KMS-11 (cell line): Measurements from ENCODE around the gene PRKCE.

ENCODE experiments used
- H2AFZ ChIP-seq: fragments of 200-600 bp; sonication (generic); 2 replicates; pipeline ENCODE4 v1.6.1; 2016; ENCODE audit warnings: antibody characterized with exemption, mixed run types, low read depth
- H3K27ac ChIP-seq: fragments of 200-600 bp; sonication (generic); 2 replicates; pipeline ENCODE4 v1.6.1; 2016; ENCODE audit warnings: mild to moderate bottlenecking, mixed run types
- H3K27me3 ChIP-seq: fragments of 200-600 bp; sonication (generic); 2 replicates; pipeline ENCODE4 v1.6.1; 2017; ENCODE audit warnings: mild to moderate bottlenecking, low read depth, mixed run types, moderate library complexity; ENCODE audit not compliant: insufficient read depth
- H3K36me3 ChIP-seq: fragments of 200-600 bp; sonication (generic); 2 replicates; pipeline ENCODE4 v1.6.1; 2017; ENCODE audit warnings: mild to moderate bottlenecking, mixed run types; ENCODE audit not compliant: insufficient read depth
- H3K4me1 ChIP-seq: fragments of 200-600 bp; sonication (generic); 2 replicates; pipeline ENCODE4 v1.6.1; 2016; ENCODE audit warnings: mild to moderate bottlenecking, low read depth, mixed run types; ENCODE audit not compliant: poor library complexity, severe bottlenecking
- H3K4me2 ChIP-seq: fragments of 200-600 bp; sonication (generic); 2 replicates; pipeline ENCODE4 v1.7.0; 2016; ENCODE audit warnings: mild to moderate bottlenecking, mixed run types
- H3K4me3 ChIP-seq: fragments of 200-600 bp; sonication (generic); IDR thresholded peaks from 2 replicates; pipeline ENCODE4 v1.6.1; 2017; ENCODE audit warnings: low read depth, low read length, mixed read lengths; ENCODE audit not compliant: insufficient read depth
- H3K79me2 ChIP-seq: fragments of 200-600 bp; sonication (generic); 2 replicates; pipeline ENCODE4 v1.6.1; 2016; ENCODE audit warnings: low read depth, mixed run types; ENCODE audit not compliant: insufficient read depth
- H3K9ac ChIP-seq: fragments of 200-600 bp; sonication (generic); 2 replicates; pipeline ENCODE4 v1.6.1; 2016; ENCODE audit warnings: mild to moderate bottlenecking, mixed run types
- H4K20me1 ChIP-seq: fragments of 200-600 bp; sonication (generic); 2 replicates; pipeline ENCODE4 v1.6.1; 2016; ENCODE audit warnings: mild to moderate bottlenecking, mixed run types; ENCODE audit not compliant: insufficient read depth
- CTCF ChIP-seq: fragments of 200-600 bp; sonication (generic); conservative IDR thresholded peaks from 2 replicates; pipeline ENCODE4 v1.6.1; 2017; ENCODE audit warnings: low read depth, mild to moderate bottlenecking, antibody characterized with exemption, low read length, moderate library complexity, mixed read lengths

Gene PRKCE

GRCh38 chr2:45986509-45986908 lies 335.0 kb downstream of the PRKCE start:
- Histone ChIP-seq H3K9ac (no peak overlapping the region), H3K79me2 (no peaks in the 10 kb centered on the region), H3K4me1 (no peaks in the 10 kb centered on the region), H3K4me2 (no peak overlapping the region), H3K27ac (no peak overlapping the region), H3K27me3 (no peaks in the 10 kb centered on the region), H3K36me3 (no peaks in the 10 kb centered on the region), H2AFZ (no peak overlapping the region), H3K4me3 (no peak overlapping the region), H4K20me1 (no peaks in the 10 kb centered on the region)
- no peak for TF ChIP-seq CTCF

GRCh38 chr2:45987856-45988255 lies 336.4 kb downstream of the PRKCE start:
- H3K4me1 ChIP-seq = no peaks in the 10 kb centered on the region
- H2AFZ ChIP-seq = no peak overlapping the region
- no peaks in the 10 kb centered on the region for H3K36me3 ChIP-seq
- no peak overlapping the region for H3K27ac ChIP-seq
- H3K4me2 ChIP-seq = no peak overlapping the region
- no peak for TF ChIP-seq CTCF
- no peaks in the 10 kb centered on the region for H3K27me3 ChIP-seq
- no peak overlapping the region for H3K9ac ChIP-seq
- H4K20me1 ChIP-seq = no peaks in the 10 kb centered on the region
- no peaks in the 10 kb centered on the region for H3K79me2 ChIP-seq
- H3K4me3 ChIP-seq = no peak overlapping the region

GRCh38 chr2:45988879-45989278 lies 337.4 kb downstream of the PRKCE start:
- H4K20me1 ChIP-seq = no peaks in the 10 kb centered on the region
- no peak overlapping the region for H3K4me3 ChIP-seq
- no peak for TF ChIP-seq CTCF
- H3K79me2 ChIP-seq = no peaks in the 10 kb centered on the region
- H3K9ac ChIP-seq = no peak overlapping the region
- H3K4me1 ChIP-seq = no peaks in the 10 kb centered on the region
- H3K36me3 ChIP-seq = no peaks in the 10 kb centered on the region
- no peak overlapping the region for H3K27ac ChIP-seq
- H3K4me2 ChIP-seq = no peak overlapping the region
- H2AFZ ChIP-seq = no peak overlapping the region
- H3K27me3 ChIP-seq = no peaks in the 10 kb centered on the region

- Histone ChIP-seq H3K36me3 (no peaks in the 10 kb centered on the region), H3K27ac (no peak overlapping the region), H3K4me1 (no peaks in the 10 kb centered on the region), H3K27me3 (no peaks in the 10 kb centered on the region), H3K4me3 (no peak overlapping the region), H3K9ac (no peak overlapping the region), H3K4me2 (no peak overlapping the region), H4K20me1 (no peaks in the 10 kb centered on the region), H2AFZ (no peak overlapping the region), H3K79me2 (no peaks in the 10 kb centered on the region)
- TF ChIP-seq CTCF = no peak
Observed at GRCh38 chr2:45990131-45990530, 338.7 kb downstream of the PRKCE start.
